HFF-Myc (cell line): ENCODE results near the gene STK17B.
A peak's percentile ranks its signal among the peaks of the same experiment; 100 is the strongest.

Source experiments
- DNase-seq: peaks from one replicate; pipeline ENCODE4 v3.0.0-alpha.2; 2011; ENCODE audit warnings: low read depth; ENCODE audit errors: extremely low read depth
- H3K4me3 ChIP-seq: replicated peaks from 2 replicates; pipeline ENCODE4 v1.5.1; 2011; ENCODE audit warnings: low read depth, mild to moderate bottlenecking, control low read depth, low read length
- TF ChIP-seq, protein P1 (sequence below): IDR thresholded peaks from 2 replicates; pipeline ENCODE4 v1.5.1; 2012; ENCODE audit warnings: mild to moderate bottlenecking, low read depth, low read length, control low read depth; ENCODE audit errors: missing control alignments

STK17B gene

GRCh38 chr2:196176142-196176738 is 4.9 kb upstream of the STK17B start:
- no peak overlapping the region for H3K4me3 ChIP-seq
- TF ChIP-seq, protein P1, sequence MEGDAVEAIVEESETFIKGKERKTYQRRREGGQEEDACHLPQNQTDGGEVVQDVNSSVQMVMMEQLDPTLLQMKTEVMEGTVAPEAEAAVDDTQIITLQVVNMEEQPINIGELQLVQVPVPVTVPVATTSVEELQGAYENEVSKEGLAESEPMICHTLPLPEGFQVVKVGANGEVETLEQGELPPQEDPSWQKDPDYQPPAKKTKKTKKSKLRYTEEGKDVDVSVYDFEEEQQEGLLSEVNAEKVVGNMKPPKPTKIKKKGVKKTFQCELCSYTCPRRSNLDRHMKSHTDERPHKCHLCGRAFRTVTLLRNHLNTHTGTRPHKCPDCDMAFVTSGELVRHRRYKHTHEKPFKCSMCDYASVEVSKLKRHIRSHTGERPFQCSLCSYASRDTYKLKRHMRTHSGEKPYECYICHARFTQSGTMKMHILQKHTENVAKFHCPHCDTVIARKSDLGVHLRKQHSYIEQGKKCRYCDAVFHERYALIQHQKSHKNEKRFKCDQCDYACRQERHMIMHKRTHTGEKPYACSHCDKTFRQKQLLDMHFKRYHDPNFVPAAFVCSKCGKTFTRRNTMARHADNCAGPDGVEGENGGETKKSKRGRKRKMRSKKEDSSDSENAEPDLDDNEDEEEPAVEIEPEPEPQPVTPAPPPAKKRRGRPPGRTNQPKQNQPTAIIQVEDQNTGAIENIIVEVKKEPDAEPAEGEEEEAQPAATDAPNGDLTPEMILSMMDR = no peak
- no peak for DNase-seq

DNA sequence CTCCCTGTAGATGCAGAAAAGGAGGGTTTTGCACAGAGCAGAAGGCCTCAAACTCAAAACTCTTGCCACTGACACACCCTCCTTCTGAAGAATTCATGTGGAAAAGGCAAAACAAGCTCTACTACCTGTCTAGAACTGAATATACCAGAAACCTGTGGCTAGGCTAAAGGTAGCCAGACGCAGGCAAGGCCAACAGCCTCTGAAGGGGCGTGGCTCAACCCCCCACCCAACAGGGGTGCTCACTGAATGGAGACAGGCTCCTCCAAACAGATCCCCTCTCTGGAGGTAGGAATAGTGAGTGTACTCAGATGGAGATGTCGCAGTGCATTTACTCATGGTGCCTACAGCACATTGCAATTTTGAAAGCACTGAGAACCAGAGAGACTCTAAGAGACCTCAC is 3.0 kb upstream of the STK17B start:
- TF ChIP-seq, protein P1 = no peak
- H3K4me3 ChIP-seq = no peak overlapping the region
- DNase-seq = no peak

DNA sequence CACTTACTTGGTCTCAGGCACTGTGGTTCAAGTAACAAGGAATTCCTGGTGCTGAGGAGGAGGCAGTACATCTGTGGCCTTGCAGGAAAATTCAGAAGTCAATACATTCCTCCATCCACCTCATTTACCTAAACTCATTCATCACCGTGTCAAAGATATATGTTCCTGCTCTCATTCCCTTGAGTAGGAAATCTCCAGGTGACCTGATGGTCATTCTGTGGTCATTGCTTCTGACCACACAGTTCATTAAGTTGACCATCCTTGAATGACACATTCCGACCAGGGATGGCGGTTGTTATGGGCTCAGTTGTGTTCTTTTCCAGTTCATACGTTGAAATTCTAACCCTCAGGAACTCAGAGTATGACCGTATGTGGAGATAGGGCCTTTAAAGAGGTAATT is 2.1 kb upstream of the STK17B start:
- TF ChIP-seq, protein P1 = no peak
- H3K4me3 ChIP-seq = no peak overlapping the region

GRCh38 chr2:196172951-196173350 is 1.6 kb upstream of the STK17B start:
- TF ChIP-seq, protein P1 = no peak
- no peak overlapping the region for H3K4me3 ChIP-seq
- DNase-seq = no peak

More for the DNA sequence above, 2.1 kb upstream of the STK17B start:
- DNase-seq = no peak

- H3K4me3 ChIP-seq = peak overlapping the region; percentile 92
- TF ChIP-seq, protein P1 = no peak
- DNase-seq = no peak
These were observed 568 bp upstream of the STK17B start for GRCh38 chr2:196171946-196172345.

- TF ChIP-seq, protein P1 = no peak
- no peak for DNase-seq
These were observed 651 bp downstream of the STK17B start for GRCh38 chr2:196170606-196171247.

More at GRCh38 chr2:196170606-196171247, 651 bp downstream of the STK17B start:
- H3K4me3 ChIP-seq = peak overlapping the region; percentile 92
